Activated effector memory CD4-positive, alpha-beta T cell treated with Interleukin-2 at 50 U/mL for 16 hours (primary cell): ENCODE measurements around the gene EFCAB9.
"Not testable (repeated sequence)": the region's sequence is repeated elsewhere in the genome, so short reads cannot be mapped to it uniquely, and the experiment has no call there.

ENCODE experiments used
- DNase-seq: peaks from one replicate; pipeline ENCODE4 v3.0.0-alpha.2; 2020

Gene EFCAB9

DNA sequence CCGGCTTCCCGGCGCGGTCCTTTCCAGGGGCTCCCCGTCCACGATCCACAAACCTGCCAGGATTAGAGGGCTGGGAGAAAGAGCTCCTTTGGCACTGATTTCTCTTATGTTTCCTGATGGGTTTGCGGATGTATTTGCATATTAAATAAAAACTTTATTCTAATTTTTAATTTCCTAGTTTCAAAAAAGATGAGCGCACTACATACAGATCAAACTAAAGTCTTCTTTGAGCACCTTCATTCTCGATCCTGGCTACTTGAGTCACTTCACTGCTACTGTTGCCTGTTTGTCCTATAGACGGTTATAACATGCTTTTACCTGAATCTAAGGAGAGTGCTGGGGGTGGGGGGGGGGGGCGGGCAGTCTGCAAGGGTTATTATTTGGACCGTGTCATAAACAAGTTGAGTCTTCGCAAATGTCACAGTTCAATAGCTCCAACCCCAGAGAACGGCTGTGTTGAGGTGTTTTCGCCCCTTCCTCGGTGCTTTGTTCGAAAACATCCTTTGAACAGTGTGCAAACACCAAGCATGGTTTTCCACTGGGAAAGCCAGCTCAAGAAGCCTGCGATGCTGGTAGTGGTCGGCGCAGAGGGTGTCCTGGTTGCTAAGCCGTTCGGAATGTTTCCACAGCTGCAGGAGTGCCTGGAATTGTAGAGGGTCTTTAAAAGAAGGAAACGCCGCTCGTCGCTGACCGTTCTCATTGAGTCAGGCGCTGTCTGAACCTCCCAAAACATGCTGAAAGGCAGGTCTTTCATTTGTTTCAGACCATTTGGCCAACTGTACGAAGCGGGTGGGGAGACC is 4.9 kb upstream of the EFCAB9 start:
- DNase-seq: no peak

DNA sequence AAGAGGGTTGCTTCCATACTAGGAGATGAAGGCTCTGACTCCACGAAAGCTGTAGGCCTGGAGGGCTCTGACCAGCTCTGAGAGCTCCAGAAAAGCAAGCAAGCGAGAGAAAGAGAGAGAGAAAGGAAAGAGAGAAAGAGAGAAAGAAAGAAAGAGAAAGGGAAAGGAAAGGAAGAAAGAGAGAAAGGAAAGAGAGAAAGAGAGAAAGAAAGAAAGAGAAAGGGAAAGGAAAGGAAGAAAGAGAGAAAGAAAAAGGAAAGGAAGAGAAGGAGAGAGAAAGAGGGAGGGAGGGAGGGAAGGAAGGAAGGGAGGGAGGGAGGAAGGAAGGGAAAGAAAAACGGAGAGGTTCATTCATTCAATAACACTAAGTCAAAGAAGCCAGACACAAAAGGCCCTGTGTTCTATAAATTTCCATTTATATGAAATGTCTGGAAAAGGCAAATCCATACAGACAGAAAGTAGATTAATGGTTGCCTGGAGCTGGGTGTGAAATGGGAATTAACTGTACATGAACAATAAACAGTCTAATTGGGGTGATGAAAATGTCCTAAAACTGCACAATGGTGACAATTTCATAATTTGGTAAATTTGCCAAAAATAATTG is 4.2 kb upstream of the EFCAB9 start:
- no peak for DNase-seq

DNA sequence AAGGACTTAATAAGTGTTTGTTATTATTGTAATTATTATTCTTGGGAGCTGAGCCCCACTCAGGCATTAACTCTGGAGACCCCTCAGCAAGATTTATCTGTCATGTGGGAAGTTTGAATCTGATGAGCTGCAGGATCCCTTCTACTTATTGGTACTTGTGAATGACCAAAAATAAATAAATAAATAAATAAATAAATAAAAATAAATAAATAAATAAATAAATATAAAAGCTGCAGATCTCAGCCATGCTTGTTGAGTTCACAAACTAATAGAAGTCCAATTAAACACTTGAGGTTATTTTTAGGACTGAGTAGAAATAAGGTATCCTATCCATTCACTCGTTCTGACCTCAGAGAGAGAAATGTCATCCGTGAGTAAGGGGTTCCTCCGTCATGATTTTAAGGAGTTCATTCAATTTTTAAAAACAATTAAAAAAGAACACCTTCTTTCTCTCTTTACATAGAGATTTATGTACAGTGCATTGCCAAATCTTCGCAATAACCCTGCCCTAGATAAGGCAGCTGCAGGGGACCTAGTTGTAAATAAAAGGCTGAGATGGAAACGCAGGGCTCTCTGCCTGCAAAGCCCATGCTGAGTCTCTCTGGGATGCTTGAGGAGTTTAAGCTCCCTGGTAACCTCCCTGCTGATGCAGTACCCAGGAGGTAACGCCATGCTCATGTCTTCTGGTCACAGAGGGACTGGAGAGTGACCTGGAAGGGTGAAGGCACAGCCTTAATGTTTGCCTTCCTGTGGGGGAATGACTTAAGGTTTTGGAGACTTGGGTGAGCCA is 1.2 kb downstream of the EFCAB9 start:
- no peak for DNase-seq

DNA sequence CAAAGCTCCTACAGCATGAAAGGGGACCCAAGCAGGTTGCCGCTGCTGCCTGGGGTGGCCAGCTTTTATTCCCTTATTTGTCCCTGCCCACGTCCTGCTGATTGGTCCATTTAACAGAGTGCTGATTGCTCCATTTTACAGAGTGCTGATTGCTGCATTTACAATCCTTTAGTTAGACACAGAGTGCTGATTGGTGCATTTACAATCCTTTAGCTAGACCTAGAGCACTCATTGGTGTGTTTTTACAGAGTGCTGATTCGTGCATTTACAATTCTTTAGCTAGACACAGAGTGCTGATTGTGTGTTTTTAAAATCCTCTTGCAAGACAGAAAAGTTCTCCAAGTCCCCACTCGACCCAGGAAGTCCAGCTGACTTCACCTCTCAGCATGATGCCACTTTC is 3.8 kb downstream of the EFCAB9 start:
- DNase-seq: not testable (repeated sequence)

DNA sequence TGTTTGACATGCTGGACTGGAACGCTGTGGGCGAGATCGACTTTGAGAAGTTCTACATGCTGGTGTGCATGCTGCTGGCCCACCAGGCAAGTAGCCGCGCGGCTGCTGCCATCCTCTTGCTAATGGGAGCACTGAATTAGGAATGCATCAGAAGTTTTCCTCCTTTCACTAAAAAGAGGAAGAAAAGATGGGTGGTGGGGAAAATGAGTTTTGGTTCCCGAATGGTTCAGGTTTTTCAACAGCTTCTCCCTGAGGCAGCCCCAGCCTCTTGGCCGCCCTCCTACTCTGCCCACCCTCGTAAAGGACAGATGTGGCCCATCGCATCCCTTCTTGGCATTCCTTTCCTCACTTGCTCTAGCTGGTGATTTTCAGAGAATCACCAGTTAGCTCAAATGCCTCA is 5.5 kb downstream of the EFCAB9 start:
- no peak for DNase-seq

DNA sequence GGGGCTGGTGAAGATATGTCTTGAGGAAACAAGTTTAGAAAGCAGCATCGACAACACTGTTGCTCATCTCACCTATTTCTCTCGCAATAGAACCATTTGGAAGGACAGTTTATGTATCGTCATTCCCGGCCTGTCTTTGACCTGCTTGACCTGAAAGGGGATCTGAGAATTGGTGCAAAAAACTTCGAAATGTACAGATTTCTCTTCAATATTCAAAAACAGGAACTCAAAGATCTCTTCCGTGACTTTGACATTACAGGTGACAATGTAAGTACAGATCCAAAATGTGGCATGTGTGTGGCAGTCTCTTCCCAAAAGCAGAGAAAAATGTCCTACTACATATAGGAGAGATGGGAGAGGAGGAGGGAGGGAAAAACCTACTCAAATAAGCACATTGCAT is 6.5 kb downstream of the EFCAB9 start:
- DNase-seq: no peak

DNA sequence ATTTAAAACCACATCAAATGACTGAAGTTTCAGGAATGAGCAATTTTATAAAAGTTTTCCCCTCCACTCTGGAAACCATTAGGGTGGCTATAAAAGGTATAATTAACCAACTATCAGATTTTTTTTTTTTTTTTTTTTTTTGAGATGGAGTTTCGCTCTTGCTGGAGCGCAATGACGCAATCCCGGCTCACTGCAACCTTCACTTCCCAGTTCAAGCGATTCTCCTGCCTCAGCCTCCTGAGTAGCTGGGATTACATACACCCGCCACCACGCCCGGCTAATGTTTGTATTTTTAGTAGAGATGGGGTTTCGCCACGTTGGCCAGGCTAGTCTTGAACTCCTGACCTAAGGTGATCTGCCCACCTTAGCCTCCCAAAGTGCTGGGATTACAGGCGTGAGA is 12.0 kb downstream of the EFCAB9 start:
- not testable (repeated sequence) for DNase-seq

DNA sequence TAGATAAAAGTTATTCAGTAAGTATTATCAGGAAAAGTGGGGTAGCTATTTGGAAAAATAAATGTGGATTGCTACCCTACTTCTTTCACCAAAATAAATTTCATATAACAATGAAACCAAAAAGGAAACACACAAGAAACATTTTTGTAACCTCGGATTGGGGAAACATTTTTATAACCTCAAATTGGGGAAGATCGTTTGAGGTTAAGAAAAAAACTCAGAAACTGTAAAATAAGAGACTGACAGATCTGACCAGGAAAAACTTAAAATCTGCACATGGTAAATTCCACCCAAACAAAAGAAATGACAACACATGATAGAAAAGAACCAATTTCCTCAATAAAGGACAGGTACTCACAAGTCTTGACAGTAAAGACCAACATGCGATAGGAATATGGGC is 13.5 kb downstream of the EFCAB9 start:
- DNase-seq: no peak

DNA sequence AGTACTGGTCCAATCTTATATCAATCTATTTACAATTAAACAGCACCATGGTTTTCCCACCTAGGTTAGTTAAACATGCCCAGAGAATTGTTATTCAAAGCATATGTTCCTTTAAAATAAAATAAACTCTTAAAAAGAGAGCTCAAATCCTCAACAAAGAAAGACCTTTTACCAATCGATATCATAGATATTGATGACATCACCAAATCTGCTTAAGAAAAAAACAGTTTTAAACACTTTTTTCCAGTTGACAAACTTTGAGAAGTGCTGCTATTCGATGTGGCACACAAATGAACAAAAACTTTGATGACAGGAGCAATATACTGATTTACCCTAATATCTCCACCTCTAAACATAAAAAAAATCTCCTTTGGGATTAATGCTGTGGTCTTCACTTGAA is 15.7 kb downstream of the EFCAB9 start:
- no peak for DNase-seq

DNA sequence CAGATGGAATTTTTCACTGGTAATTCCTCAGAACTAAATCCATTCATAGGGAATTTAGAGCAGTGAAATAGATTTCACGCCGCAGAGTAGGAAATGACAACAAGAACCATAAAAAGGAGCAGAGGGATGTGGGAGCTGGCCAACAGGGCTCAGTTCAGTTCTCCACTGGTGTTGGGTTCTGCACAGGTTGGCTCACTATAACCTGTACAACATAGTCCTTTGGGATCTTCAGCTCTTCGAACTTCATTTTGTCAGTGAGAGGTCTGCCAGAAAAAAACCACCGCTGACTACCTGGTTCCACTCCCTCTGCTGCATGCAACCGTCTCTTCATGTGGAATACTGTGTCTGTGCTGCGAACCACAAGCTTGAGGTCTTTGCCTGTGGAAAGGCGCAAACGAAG is 17.7 kb downstream of the EFCAB9 start:
- DNase-seq: no peak

DNA sequence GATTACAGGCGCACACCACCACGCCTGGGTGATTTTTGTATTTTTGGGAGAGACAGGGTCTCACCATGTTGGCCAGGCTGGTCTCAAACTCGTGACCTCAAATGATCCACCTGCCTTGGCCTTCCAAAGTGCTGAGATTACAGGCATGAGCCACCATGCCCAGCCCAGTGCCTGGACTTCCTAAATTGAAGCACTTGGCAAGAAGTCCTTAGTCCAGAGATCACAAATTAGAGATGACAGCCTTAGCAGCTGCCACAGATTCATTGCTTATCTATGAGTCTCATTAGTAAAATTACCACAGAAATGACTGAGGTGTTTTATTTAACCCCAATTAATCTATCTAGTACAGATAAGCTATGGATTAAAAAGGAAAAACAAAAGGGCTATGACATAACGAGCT is 19.2 kb downstream of the EFCAB9 start:
- no peak for DNase-seq

DNA sequence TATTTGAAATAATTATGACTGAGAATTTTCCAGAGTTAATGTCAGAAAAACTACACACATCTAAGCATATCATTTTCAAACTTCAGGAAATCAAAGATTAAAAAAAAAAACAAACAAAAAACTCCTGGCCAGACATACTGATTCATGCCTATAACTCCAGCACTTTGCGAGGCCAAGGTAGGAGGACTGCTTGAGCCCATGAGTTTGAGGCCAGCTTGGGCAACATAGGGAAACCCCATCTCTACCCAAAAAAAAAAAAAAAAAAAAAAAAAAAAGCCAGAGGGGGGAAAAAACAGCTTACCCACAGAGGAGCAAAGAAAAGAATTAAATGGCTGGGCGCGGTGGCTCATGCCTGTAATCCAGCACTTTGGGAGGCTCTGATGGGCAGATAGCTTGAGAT is 22.4 kb downstream of the EFCAB9 start:
- DNase-seq: no peak

DNA sequence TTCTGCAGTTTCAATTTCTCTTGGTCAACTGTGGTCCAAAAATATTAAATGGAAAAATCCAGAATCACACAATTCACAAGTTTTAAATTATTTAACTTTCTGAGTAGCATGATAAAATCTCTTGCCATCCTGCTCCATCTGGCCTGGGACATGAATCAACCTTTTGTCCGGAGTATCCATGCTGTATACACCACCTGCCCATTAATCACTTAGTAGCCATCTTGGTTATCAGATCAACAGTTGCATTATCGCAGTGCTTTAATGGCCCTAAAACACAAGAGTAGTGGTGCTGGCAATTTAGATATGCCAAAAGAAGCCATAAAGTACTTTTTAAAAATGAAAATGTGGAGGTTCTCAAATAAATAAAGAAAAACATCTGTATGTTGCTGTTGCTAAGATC is 25.3 kb downstream of the EFCAB9 start:
- no peak for DNase-seq

DNA sequence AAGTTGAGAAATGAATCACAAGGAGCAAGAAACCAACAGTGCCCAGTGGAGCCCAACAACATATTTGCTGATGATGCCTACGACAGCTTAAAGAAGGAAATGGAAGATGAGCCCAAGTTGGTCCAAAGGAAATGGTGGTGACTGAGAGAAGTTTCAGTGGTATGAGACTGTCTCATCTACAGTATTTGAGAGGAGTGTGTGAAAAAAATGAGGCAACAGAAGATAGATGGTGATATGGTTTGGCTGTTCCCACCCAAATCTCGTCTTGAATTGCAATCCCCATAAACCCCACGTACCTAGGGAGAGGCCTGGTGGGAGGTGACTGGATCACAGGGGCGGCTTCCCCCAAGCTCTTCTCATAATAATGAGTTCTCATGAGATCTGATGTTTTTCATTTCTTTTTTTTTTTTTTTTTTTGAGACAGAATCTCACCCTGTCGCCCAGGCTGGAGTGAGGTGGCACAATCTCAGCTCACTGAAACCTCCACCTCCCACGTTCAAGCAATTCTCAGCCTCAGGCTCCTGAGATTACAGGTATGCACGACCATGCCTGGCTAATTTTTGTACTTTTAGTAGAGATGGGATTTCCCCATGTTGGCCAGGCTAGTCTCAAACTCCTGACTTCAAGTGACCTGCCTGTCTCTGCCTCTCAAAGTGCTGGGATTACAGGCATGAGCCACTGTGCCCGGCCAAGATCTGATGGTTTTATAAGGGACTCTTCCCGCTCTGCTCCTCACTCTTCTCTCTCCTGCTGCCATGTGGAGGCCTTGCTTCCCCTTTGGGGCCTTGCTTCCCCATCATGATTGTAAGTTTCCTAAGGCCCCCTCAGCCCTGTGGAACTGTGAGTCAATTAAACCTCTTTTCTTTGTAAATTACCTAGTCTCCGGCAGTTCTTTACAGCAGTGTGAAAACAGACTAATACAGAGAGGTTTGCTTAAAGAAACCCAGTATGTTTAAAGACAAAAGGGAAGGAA is 30.2 kb downstream of the EFCAB9 start:
- DNase-seq: no peak

DNA sequence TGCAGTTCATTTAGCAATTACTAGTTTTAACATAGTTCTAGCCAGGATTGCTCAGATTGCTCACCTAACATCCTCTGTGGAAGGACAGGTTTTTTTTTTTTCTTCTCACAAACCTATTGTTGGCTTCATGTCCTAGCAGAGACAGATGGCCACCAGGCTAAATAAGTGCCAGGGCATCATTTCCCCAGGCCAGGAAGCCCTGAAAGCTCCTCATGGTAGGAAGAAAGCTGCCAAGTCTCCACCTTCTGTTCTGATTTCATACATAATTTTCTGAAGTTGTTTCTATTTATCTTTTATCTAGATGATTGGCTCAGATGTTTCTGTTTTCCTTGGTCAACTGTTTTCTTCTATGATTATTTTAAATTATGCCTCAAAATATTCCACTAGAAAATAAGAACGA is 31.0 kb downstream of the EFCAB9 start:
- no peak for DNase-seq

DNA sequence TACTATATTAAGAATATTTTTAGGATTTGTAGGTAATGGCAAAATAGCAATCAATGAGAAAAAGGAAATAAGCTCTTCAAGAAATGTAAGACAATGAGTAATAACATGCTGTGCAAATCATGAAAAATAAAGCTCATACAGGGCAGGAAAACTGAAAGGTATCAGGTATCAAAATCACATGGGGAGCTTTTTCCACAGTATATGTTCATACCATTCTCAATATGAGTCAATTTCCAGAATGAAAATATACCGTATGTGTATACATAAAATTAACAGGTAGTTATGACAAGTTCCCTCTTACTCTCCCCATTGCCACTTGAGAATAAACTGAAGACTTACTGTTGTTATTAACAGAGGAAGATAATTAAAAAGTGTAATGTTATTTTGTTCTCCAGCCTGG is 35.9 kb downstream of the EFCAB9 start:
- DNase-seq: no peak

DNA sequence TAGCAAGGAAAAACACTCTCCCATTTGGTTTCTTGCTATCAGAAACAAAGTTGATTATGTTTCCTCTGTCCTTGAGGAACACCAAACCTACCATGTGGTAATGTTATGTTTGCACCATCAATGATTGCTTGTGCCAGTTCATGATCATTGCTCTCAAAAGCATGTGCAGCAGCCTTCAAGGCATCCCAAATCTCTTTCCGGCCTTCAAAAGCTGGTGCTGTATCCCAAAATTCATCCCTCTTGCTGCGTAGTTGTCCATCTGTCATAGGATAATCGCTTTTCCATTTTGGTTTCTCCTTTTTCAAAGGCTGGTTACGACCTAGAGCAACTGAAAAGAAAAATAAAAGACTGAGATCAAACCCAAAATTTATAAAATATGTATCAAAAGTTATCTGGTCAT is 40.1 kb downstream of the EFCAB9 start:
- no peak for DNase-seq

DNA sequence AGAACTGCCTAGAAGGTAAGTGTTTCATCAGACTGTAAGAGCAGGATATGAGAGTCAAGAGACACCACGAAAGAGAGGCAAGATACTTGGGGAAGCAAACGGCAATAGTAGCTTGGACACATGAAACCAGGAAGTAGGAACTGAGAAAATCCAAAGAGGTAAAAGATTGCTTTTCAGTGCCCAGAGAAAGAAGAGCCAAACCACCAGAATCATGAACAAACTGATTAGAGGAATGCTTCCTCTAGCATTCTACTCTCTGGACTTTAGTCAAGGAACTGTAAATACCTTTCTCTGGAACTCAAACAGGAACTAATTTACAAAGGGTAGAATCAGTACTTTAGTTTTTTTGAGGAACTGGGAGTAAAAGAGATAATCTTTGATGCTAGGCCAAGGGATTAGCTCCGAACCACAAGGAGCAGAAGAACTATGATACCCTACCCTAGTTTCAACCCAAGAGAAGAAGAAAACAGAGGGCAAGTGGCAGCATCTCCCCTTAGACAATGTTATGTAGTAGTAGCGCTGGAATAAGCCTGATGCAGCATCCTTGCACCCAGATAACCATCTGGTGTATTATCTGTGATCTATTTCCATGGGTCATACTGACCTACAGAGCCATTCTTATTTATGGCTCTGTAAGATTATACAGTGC is 41.3 kb downstream of the EFCAB9 start:
- DNase-seq: no peak

DNA sequence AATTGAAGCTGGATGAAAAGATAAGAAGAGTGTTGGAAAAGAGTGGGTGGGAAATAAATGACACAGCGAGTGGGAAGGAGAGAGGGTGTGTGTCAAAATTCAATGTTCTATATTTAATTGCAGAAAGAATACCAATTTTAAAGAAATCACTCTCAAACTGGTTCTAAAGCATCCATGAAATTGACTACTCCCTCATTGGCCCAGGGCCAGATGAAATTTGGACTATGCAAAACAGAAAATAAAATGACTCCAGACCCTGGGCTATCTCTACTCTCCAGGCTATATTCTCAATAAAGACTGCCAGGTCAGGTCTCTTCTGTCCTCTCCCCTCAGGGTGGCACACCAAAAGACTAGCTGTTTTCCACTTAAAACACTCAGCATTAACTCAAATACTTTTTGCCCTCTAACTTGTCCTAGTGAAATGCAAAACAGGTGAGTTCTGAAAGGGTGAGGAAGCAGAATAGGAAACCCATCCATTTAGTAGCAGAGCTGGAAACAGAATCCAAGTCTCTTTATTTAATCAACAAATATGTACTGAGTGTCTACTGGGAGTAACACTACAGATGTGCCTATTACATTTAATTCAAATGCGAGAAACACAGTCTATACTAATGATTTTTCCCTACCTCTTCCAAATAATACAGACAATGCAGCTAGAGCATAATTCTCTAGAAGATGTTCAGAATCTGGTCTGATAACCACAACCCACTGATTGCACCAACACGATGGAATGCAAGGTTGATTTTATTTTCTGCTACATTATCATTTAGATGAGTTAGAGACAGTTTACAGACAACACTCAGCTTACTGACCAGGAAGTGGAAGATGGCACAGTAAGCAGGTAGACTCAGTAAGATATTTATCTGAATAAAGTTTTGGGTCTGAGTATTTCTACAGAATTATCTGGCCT is 42.1 kb downstream of the EFCAB9 start:
- DNase-seq: no peak

DNA sequence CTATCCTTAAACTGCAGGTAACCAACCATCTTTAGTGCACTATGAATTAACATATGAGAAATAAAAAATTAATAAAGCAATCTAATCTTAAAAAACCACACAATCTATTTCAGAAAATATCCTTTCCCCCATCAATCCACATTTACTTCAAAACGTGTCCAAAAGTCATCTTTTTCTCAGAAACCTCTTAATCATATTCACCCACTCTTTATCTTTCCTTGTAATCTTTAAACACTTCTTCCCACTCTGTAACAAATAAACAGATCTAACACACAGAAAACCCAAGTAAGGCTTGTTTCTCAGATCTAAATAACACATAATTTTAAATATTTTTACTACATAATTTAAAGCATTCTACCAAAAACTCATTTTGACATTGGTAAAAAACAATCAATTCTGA is 44.4 kb downstream of the EFCAB9 start:
- DNase-seq: no peak

DNA sequence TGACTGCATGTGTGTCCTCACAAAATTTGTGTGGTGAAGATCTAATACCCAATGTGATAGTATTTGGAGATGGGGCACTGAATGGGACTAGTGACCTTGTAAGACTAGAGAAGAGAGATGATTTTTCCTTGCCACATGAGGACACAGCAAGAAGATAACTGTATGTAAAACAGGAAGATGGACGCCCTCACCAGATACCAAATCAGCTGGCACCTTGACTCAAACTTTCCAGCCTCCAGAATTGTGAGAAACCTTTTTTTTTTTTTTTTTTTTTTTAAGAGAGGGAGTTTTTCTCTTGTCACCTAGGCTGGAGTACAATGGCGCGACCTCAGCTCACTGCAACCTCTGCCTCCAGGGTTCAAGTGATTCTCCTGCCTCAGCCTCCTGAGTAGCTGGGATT is 49.3 kb downstream of the EFCAB9 start:
- DNase-seq: no peak
